GM18867 (cell line): ENCODE results near the gene CHD5.
"Not testable (repeated sequence)": the region's sequence is repeated elsewhere in the genome, so short reads cannot be mapped to it uniquely, and the experiment has no call there.

Source experiments
- ATAC-seq: cut with Tn5 transposase; IDR thresholded peaks from one replicate; pipeline ENCODE4 v1.9.1; 2021; ENCODE audit warnings: mild to moderate bottlenecking, moderate library complexity; ENCODE audit not compliant: unreplicated experiment

The CHD5 gene

DNA sequence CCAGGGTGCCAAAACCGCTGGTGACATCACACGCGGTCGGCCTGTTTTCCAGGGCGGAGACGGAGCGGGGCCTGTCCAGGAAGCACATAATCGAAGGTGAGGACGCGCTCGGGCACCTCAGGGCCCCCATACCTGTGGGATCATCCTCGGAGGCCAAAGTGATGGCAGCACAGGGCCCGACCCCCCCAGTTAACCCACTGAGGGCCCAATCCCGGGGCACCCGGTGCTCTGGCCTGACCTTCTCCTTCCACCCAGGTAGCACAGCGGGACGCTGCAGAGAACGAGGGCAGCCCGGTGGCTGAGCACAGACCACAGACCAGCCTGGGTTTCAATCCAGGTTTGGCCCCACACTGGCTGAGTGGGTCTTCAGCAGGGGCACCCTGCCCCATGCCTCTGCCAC, 91.2 kb downstream of the CHD5 start:
- no peak for ATAC-seq

GRCh38 chr1:6087958-6088357, 92.2 kb downstream of the CHD5 start:
- no peak for ATAC-seq

DNA sequence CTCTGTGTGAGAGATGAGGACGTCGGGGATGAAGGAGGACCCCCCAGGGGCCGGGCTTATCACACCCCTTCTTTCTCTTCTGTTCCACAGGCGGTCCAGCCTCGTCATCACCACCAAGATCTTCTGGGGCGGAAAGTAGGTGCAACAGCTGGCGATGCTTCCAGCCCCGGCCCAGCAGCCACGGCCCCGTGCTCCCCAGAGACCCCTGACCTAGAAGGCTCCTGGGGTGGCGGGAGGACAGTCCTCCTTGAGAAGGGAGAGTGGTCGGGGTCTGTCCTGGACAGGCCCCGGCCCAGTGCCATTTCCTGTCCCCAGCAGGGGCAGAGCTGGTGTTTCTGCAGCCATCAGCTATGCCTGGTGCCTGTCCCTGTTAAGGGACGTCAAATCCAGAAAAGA, 92.7 kb downstream of the CHD5 start:
- no peak for ATAC-seq

GRCh38 chr1:6086762-6087376, 93.3 kb downstream of the CHD5 start:
- ATAC-seq: no peak

- no peak for ATAC-seq
Observed at GRCh38 chr1:6086358-6086757, 93.8 kb downstream of the CHD5 start.

- no peak for ATAC-seq
Observed at GRCh38 chr1:6085666-6086065, 94.5 kb downstream of the CHD5 start.

DNA sequence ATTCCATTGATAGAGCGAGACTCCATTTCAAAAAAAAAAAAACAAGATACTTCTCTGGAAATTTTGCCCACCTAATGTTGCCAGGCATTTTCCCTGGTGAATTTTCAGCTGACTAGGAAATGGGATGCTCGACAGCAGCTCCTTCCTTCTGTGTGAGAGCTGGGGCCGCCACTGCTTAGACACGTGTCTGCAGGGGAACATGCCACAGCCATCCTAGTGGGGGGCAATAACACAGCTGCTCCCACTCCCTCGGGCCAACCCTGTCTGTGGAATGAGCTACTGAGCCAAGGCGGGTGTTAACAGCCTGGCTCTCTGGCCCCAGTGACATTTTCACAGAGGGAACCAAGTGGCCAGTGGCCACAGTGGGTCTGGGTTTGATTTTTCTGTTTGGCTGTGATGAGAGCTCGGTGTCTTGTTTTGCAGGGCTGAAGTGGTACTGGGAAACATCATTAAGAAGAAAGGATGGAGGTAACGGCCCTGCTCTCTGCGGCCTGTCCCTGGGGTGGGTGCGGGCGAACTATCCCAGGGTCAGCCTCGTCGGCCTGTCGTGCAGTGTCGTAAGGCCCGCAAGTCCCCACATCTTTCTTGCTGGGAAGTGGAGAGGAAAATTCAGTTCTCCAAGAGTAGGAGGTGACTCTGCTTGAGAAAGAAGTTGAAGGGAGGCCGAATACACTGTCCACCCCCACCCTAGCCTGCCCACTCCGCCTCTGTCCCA, 95.2 kb downstream of the CHD5 start:
- no peak for ATAC-seq

DNA sequence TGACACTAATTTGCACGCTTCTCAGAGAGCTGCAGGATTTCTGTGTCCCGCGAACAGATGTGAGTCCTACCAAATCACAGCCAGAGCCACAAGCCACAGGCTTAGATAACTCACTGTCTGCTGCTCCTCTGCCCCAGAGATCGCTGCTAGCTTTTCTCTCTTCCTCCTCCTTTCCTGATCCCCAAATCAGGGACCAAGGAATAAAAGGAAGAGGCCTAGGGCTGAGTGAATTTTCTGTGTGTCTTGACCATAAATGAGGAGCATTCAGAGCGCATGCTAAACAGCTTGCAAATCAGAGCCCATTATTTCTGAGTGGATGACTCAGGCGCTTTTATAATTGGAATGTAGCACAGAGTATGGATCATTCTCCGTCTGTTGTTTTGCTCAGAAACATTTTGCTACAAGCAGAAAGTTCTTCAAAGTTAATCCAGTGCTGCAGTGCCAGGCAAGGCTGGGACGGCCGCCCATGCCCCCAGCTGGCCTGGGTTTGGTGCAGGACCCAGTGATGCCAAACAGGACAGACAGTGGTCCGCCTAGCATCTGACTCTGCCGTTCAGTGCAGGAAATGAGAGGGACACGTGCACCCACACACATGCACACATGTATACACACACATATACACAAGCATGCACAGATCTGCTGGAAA, 96.2 kb downstream of the CHD5 start:
- ATAC-seq: no peak

- ATAC-seq: no peak
Observed at GRCh38 chr1:6083385-6083784, 96.7 kb downstream of the CHD5 start.

DNA sequence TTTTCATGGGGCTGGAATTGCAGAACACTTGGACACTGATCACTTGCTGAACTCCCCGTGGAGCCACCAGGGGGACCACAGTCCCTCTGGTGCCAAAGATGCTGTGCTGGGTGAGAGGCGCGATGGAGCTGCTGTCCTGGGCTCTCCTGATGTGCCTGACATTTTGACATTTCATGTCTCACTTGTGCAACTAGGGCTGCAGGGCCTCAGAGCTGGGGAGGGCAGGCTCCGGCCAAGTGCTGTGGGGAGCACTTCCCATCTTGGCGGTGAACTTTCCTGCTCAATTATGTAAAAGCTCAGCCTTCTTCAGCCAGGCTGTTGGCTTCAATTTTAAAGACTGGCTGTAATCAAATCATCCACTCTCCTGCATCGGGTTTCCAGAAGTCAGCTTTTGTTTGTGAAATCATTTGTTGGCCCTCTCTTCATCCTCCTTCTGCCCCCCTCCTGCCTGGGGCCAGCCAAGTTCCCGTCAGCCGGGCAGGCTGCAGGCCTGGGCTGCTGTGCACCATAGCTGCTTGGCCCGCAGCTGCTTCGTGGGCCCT, 97.6 kb downstream of the CHD5 start:
- no peak for ATAC-seq

GRCh38 chr1:6081901-6082300, 98.2 kb downstream of the CHD5 start:
- ATAC-seq: no peak

GRCh38 chr1:6080469-6080868, 99.7 kb downstream of the CHD5 start:
- ATAC-seq: no peak

- ATAC-seq: no peak
Observed at GRCh38 chr1:6077919-6078318, 102.2 kb downstream of the CHD5 start.

DNA sequence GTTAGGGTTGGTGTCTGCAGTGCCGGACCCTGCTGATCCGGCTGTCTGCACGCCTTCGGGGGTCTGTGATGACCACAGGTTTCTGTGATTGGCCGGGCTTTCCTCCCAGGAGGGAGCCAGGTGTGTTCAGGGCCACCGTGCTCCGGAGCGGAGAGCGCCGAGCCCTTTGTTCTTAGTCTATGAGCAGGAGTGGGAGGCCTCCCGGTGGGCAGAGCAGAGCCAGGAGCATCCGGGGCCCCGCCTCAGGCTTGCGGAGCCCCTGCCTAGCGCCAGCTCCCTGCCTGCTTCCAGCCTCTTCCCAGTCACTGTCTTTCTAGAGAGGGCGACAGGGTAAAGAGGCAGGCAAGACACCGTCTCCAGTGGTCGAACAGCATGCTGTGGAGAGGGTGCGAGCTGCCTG, 102.6 kb downstream of the CHD5 start:
- no peak for ATAC-seq

DNA sequence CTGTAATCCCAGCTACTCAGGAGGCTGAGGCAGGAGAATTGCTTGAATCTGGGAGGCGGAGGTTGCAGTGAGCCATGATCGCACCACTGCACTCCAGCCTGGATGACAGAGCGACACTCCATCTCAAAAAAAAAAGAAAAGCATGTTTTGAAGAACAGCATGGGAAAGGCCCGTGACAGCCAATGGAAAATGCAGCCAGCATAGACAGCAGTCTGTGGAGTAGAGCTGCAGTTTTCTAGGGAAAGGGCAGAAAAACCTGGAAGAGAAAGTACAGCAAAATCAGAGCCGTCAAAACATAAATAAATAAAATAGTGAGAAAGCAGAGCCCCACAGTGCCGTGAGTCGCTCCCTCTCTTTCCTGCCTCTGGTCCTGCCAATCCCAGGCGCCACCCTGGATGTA, 103.1 kb downstream of the CHD5 start:
- not testable (repeated sequence) for ATAC-seq

DNA sequence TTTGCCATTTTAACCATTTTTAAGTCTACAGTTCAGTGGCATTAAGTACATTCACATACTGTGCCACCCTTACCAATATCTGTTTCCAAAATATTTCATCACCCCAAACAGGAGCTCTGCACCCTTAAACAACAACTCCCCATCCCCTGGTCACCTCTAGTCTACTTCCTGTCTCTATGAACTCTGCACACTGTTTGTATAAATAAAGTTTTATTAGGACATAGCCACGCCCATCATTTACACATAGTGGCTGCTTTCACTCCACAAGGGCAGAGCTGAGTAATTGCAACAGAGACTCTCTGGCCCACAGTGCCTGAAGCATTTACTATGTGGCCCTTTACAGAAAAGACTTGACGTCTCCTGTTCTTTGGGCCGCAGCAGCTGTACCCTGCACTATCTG, 104.4 kb downstream of the CHD5 start:
- no peak for ATAC-seq

- ATAC-seq: no peak
Observed at GRCh38 chr1:6074192-6074901, 105.8 kb downstream of the CHD5 start.

- no peak for ATAC-seq
Observed at GRCh38 chr1:6073480-6074053, 106.6 kb downstream of the CHD5 start.

- no peak for ATAC-seq
Observed at GRCh38 chr1:6072774-6073479, 107.2 kb downstream of the CHD5 start.

DNA sequence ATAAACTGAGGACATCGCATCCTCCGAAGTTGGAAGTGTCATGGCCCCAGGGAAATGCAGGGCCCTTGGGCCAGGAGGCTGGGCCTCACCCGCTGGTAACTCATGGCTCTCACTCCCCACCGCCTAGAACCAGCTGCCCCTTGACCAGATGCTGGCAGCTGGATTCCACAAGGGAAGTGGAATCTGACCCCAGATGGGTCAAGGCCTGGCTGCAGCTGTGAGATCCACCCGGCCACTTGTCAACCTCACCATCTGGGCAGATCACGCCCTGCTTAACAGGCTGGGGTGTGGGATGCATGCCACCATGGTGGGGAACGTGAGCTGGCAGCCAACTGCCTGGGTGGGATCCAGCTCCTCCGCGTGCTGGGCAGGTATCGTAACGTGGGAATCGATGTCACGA, 108.9 kb downstream of the CHD5 start:
- no peak for ATAC-seq
